ENCODE measurements around the gene ZNF619. TPM values are rescaled to one million over a fixed set of nuclear protein-coding genes. Genes with fewer than 3 reads are reported as not detected.

Gene ZNF619
- total and polyA plus RNA-seq, 2 of the 13 experiments (the other 11 are each of a cell fraction or from before 2014, with no cell fraction given) = 0.83 to 5.2 TPM

DNA sequence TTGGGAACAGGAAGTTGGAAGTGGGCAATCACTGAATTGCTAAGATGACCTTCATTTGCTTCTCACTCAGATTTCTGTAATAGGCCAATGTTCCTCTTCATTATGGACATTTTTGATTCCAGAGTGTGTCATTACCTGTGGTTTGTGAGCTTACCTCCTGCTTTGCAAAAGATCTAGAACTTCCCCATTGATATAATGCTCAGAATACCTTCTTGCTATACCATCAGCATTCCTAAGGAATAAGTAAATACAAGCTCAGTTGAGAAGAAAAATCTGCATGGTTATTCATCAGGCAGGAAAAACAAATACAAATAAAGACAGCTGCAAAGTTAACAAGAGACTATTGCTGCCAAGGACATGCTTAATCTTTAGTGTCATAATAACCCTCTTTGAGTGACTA, 25.4 kb upstream of the ZNF619 start:
- intact Hi-C loops (cut with micrococcal nuclease; ENCODE audit: unreplicated experiment) = loop anchor here (10.0 kb wide), 1 partner anchor 653 kb away; no protein-coding TSS in a partner anchor
- H3K4me1 ChIP-seq (ENCODE audit: insufficient read depth, low read length) = peaks cover 41% of the 10 kb centered on the region
- POLR2A ChIA-PET = interaction anchor here (0.8 to 1.1 kb wide), 3 partner anchors 25 to 73 kb away, joined by 3 to 5 read pairs (median 4); partner anchors contain the start of genes ZNF619, ZNF620 and ZNF621

DNA sequence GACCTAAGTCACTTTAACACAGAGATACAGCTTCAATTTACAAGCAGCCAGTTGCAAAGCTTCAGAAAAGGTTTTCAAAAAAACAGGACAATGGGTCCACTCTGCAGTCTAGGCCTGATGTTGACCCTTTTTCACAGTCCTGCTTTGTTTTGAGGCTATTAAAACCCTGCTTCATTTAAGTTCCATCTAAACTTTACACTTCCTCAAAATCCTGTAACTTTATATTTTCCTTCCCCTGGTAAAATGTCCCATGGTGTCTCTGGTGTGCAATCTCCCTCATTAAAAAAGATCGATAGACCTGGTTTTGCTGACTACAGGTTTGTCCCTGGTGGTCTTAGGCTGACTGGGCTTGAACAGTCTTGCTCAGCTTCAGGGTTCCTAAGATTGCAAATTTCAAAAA, 24.9 kb upstream of the ZNF619 start:
- Histone ChIP-seq H3K4me3 (replicated peaks in 1 of 3; ENCODE audit: insufficient read depth in 1 of 3, low read depth in 2 of 3, low read length in 3 of 3) (peak overlapping the region; percentile 65 to 86 (median 79)), H3K9me3 (ENCODE audit: low read length) (no peaks in the 10 kb centered on the region), H3K79me2 (ENCODE audit: insufficient read depth, low read length) (peaks cover 3% of the 10 kb centered on the region), H3K27ac (ENCODE audit: extremely low read length, insufficient read depth, low read length) (peak overlapping the region; percentile 86), H3K4me2 (ENCODE audit: low read depth, low read length) (peak overlapping the region; percentile 91), H2AFZ (ENCODE audit: low read length) (no peak overlapping the region), H3K4me1 (ENCODE audit: insufficient read depth, low read length) (peaks cover 41% of the 10 kb centered on the region), H3K27me3 (ENCODE audit: control insufficient read depth in 1 of 2, insufficient read depth in 2 of 2, low read length in 2 of 2) (no peaks in the 10 kb centered on the region; a peak in 1 of 5 replicates), H3K9ac (ENCODE audit: insufficient read depth, low read depth, low read length) (peak overlapping the region; percentile 80), H3K36me3 (replicated peaks in 1 of 2; ENCODE audit: control insufficient read depth in 1 of 2, insufficient read depth in 2 of 2, low read length in 2 of 2) (no peaks in the 10 kb centered on the region), H4K20me1 (ENCODE audit: insufficient read depth, low read length) (no peaks in the 10 kb centered on the region)
- no peak for ATAC-seq
- CTCF ChIA-PET (ENCODE audit: low intra/inter-chr PET ratio, low total read pairs) = no interaction called here
- in situ Hi-C loops (cut with HindIII; ENCODE audit: extremely low pct_ligation_motif_present, low pct_unique_long_range_greater_than_20kb) = loop anchor here (10.0 kb wide), 1 partner anchor 137 kb away; no protein-coding TSS in a partner anchor
- no TSS peak for BruUV-seq (replicated peaks)
- no peak for FAIRE-seq
- POLR2A ChIA-PET = interaction anchor here (0.8 to 2.6 kb wide), 7 partner anchors 13 to 73 kb away, joined by 3 to 20 read pairs (median 5); partner anchors contain the start of genes ZNF619, ZNF620 and ZNF621
- 65% methylated on average over 1 of the region's 1 CpG for WGBS (ENCODE audit: low lambda C conversion rate)
- intact Hi-C loops (cut with micrococcal nuclease; ENCODE audit: unreplicated experiment) = loop anchor here (2.0 to 10.0 kb wide), 2 partner anchors 123 to 653 kb away; no protein-coding TSS in a partner anchor
- no peak for DNase-seq (ENCODE audit: low spot score)
- TF ChIP-seq NR2F6 (IDR thresholded peaks at IDR 0.05) (no peak), NR2F6 (CRISPR knock-in tag; IDR thresholded peaks at IDR 0.05) (no peak), SIX1 (CRISPR knock-in tag; IDR thresholded peaks at IDR 0.05; ENCODE audit: borderline replicate concordance) (no peak), ZSCAN9 (CRISPR knock-in tag; IDR thresholded peaks at IDR 0.05; ENCODE audit: borderline replicate concordance) (no peak), ZNF616 (CRISPR knock-in tag; IDR thresholded peaks at IDR 0.05; ENCODE audit: low read depth) (no peak), ZMYM2 (CRISPR knock-in tag; IDR thresholded peaks at IDR 0.05) (no peak), ZNF652 (CRISPR knock-in tag; IDR thresholded peaks at IDR 0.05; ENCODE audit: borderline replicate concordance, low read depth) (no peak), NBN (conservative IDR thresholded peaks at IDR 0.05) (no peak), ZFP41 (CRISPR knock-in tag; IDR thresholded peaks at IDR 0.05; ENCODE audit: borderline replicate concordance) (no peak), KDM3A (CRISPR knock-in tag; IDR thresholded peaks at IDR 0.05; ENCODE audit: low read depth) (no peak)
- TF ChIP-seq, protein P1, sequence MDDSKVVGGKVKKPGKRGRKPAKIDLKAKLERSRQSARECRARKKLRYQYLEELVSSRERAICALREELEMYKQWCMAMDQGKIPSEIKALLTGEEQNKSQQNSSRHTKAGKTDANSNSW (CRISPR knock-in tag; IDR thresholded peaks at IDR 0.05; ENCODE audit: borderline replicate concordance) = no peak
- TF ChIP-seq, protein P2, sequence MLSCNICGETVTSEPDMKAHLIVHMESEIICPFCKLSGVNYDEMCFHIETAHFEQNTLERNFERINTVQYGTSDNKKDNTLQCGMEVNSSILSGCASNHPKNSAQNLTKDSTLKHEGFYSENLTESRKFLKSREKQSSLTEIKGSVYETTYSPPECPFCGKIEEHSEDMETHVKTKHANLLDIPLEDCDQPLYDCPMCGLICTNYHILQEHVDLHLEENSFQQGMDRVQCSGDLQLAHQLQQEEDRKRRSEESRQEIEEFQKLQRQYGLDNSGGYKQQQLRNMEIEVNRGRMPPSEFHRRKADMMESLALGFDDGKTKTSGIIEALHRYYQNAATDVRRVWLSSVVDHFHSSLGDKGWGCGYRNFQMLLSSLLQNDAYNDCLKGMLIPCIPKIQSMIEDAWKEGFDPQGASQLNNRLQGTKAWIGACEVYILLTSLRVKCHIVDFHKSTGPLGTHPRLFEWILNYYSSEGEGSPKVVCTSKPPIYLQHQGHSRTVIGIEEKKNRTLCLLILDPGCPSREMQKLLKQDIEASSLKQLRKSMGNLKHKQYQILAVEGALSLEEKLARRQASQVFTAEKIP (CRISPR knock-in tag; IDR thresholded peaks at IDR 0.05; ENCODE audit: borderline replicate concordance) = no peak
- TF ChIP-seq, protein P3, sequence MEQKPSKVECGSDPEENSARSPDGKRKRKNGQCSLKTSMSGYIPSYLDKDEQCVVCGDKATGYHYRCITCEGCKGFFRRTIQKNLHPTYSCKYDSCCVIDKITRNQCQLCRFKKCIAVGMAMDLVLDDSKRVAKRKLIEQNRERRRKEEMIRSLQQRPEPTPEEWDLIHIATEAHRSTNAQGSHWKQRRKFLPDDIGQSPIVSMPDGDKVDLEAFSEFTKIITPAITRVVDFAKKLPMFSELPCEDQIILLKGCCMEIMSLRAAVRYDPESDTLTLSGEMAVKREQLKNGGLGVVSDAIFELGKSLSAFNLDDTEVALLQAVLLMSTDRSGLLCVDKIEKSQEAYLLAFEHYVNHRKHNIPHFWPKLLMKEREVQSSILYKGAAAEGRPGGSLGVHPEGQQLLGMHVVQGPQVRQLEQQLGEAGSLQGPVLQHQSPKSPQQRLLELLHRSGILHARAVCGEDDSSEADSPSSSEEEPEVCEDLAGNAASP (CRISPR knock-in tag; IDR thresholded peaks at IDR 0.05; ENCODE audit: borderline replicate concordance) = no peak

More for the DNA sequence above, 25.4 kb upstream of the ZNF619 start:
- H2AFZ ChIP-seq (ENCODE audit: low read length) = no peak overlapping the region
- no peaks in the 10 kb centered on the region for H4K20me1 ChIP-seq (ENCODE audit: insufficient read depth, low read length)
- no peak overlapping the region; a peak in 1 of 6 replicates for H3K4me3 ChIP-seq (replicated peaks in 1 of 3; ENCODE audit: insufficient read depth in 1 of 3, low read depth in 2 of 3, low read length in 3 of 3)
- TF ChIP-seq ZNF33A (CRISPR knock-in tag; IDR thresholded peaks at IDR 0.05; ENCODE audit: borderline replicate concordance) (no peak), ZNF337 (CRISPR knock-in tag; IDR thresholded peaks at IDR 0.05; ENCODE audit: borderline replicate concordance, low read depth) (no peak), ELF1 (CRISPR knock-in tag; IDR thresholded peaks at IDR 0.05) (no peak), TSC22D2 (CRISPR knock-in tag; IDR thresholded peaks at IDR 0.05; ENCODE audit: borderline replicate concordance) (no peak), SMARCE1 (IDR thresholded peaks at IDR 0.05; ENCODE audit: borderline replicate concordance) (no peak), SSRP1 (CRISPR knock-in tag; IDR thresholded peaks at IDR 0.05) (no peak), ZNF143 (CRISPR knock-in tag; IDR thresholded peaks at IDR 0.05) (no peak), HDAC2 (CRISPR knock-in tag; IDR thresholded peaks at IDR 0.05) (no peak), ZBTB7B (CRISPR knock-in tag; IDR thresholded peaks at IDR 0.05) (no peak), FOXK1 (CRISPR knock-in tag; IDR thresholded peaks at IDR 0.05; ENCODE audit: borderline replicate concordance, low read depth) (no peak), MTF2 (CRISPR knock-in tag; IDR thresholded peaks at IDR 0.05; ENCODE audit: borderline replicate concordance) (no peak), RFXAP (CRISPR knock-in tag; IDR thresholded peaks at IDR 0.05; ENCODE audit: borderline replicate concordance) (no peak)
- H3K27me3 ChIP-seq (ENCODE audit: control insufficient read depth in 1 of 2, insufficient read depth in 2 of 2, low read length in 2 of 2) = no peaks in the 10 kb centered on the region; a peak in 1 of 5 replicates
- no peak for DNase-seq (ENCODE audit: low spot score)
- in situ Hi-C loops (cut with HindIII; ENCODE audit: extremely low pct_ligation_motif_present, low pct_unique_long_range_greater_than_20kb) = loop anchor here (10.0 kb wide), 1 partner anchor 137 kb away; no protein-coding TSS in a partner anchor
- H3K9me3 ChIP-seq (ENCODE audit: low read length) = no peaks in the 10 kb centered on the region
- peaks cover under 1% of the 10 kb centered on the region for H3K79me2 ChIP-seq (ENCODE audit: insufficient read depth, low read length)
- H3K9ac ChIP-seq (ENCODE audit: insufficient read depth, low read depth, low read length) = no peak overlapping the region
- FAIRE-seq = no peak
- BruUV-seq (replicated peaks) = no TSS peak
- peak overlapping the region; percentile 91 for H3K4me2 ChIP-seq (ENCODE audit: low read depth, low read length)
- peak overlapping the region; percentile 86 for H3K27ac ChIP-seq (ENCODE audit: extremely low read length, insufficient read depth, low read length)
- CTCF ChIA-PET (ENCODE audit: low intra/inter-chr PET ratio, low total read pairs) = no interaction called here
- ATAC-seq = no peak
- H3K36me3 ChIP-seq (replicated peaks in 1 of 2; ENCODE audit: control insufficient read depth in 1 of 2, insufficient read depth in 2 of 2, low read length in 2 of 2) = no peaks in the 10 kb centered on the region

Measured in HepG2 (cell line).